Neutrophil (primary cell): ENCODE measurements around the gene DOLPP1.
A peak's percentile ranks its signal among the peaks of the same experiment; 100 is the strongest.
"Not testable (repeated sequence)": the region's sequence is repeated elsewhere in the genome, so short reads cannot be mapped to it uniquely, and the experiment has no call there.

ENCODE experiments used
- H3K27ac ChIP-seq: fragments of 200-600 bp; sonication (generic); 2 replicates; pipeline ENCODE4 v1.5.1; 2016; ENCODE audit warnings: mild to moderate bottlenecking, moderate library complexity
- H3K27me3 ChIP-seq: fragments of 200-600 bp; sonication (generic); 2 replicates; pipeline ENCODE4 v1.6.0; 2016; ENCODE audit warnings: mild to moderate bottlenecking
- H3K36me3 ChIP-seq: fragments of 200-600 bp; sonication (generic); 2 replicates; pipeline ENCODE4 v1.5.1; 2017
- H3K4me1 ChIP-seq, 2 experiments: fragments of 200-600 bp in 1 of 2; sonication (generic) in 1 of 2; 1 replicate in 1 of 2; 2 replicates in 1 of 2; pipeline versions ENCODE4 v1.5.1 to v1.6.1; 2013 to 2016; ENCODE audit warnings: low read depth in 1 of 2, low read length in 1 of 2, mild to moderate bottlenecking in 1 of 2, moderate library complexity in 1 of 2; ENCODE audit not compliant: control insufficient read depth in 1 of 2, insufficient read depth in 1 of 2
- H3K4me3 ChIP-seq, 2 experiments: fragments of 200-600 bp in 1 of 2; sonication (generic) in 1 of 2; 1 replicate in 1 of 2; 2 replicates in 1 of 2; pipeline ENCODE4 v1.5.1; 2013 to 2016; ENCODE audit warnings: low read depth in 1 of 2, low read length in 1 of 2, mild to moderate bottlenecking in 1 of 2, moderate library complexity in 1 of 2
- H3K9me3 ChIP-seq: fragments of 200-600 bp; sonication (generic); 2 replicates; pipeline ENCODE4 v1.5.1; 2016
- CTCF ChIP-seq: fragments of 200-600 bp; sonication (generic); IDR thresholded peaks from 2 replicates; pipeline ENCODE4 v1.5.1; 2016; ENCODE audit warnings: antibody characterized with exemption

Gene DOLPP1

GRCh38 chr9:129111528-129112151, 30.7 kb downstream of the DOLPP1 start:
- peak overlapping the region; percentile 91 for H3K27ac ChIP-seq
- peak overlapping the region; percentile 95 to 99 for H3K4me3 ChIP-seq
- no peaks in the 10 kb centered on the region for H3K9me3 ChIP-seq
- TF ChIP-seq CTCF, result no peak
- peaks cover 5% of the 10 kb centered on the region for H3K36me3 ChIP-seq
- H3K27me3 ChIP-seq, result no peaks in the 10 kb centered on the region
- peaks cover 21 to 26% of the 10 kb centered on the region in 2 experiments for H3K4me1 ChIP-seq

GRCh38 chr9:129112526-129112925, 31.6 kb downstream of the DOLPP1 start:
- H3K36me3 ChIP-seq, H3K27ac ChIP-seq, H3K9me3 ChIP-seq, H3K27me3 ChIP-seq: not testable (repeated sequence)
- H3K4me3 ChIP-seq, result peak overlapping the region in 1 of 2 experiments; percentile 95
- H3K4me1 ChIP-seq, result peaks cover 21 to 26% of the 10 kb centered on the region in 2 experiments

GRCh38 chr9:129113645-129114304, 32.9 kb downstream of the DOLPP1 start:
- Histone ChIP-seq H3K4me1 (peaks cover 21 to 26% of the 10 kb centered on the region in 2 experiments), H3K36me3 (no peaks in the 10 kb centered on the region)

GRCh38 chr9:129118799-129119198, 37.9 kb downstream of the DOLPP1 start:
- H3K27ac ChIP-seq, result no peak overlapping the region
- H3K36me3 ChIP-seq, result peaks cover 30% of the 10 kb centered on the region
- peaks cover 0 to 2% of the 10 kb centered on the region in 2 experiments for H3K4me1 ChIP-seq
- H3K9me3 ChIP-seq, result no peaks in the 10 kb centered on the region
- no peaks in the 10 kb centered on the region for H3K27me3 ChIP-seq
- no peak overlapping the region for H3K4me3 ChIP-seq
- no peak for TF ChIP-seq CTCF

More at GRCh38 chr9:129113645-129114304, 32.9 kb downstream of the DOLPP1 start:
- H3K27me3 ChIP-seq, result no peaks in the 10 kb centered on the region
- peak overlapping the region; percentile 6 for H3K27ac ChIP-seq
- no peak for TF ChIP-seq CTCF
- no peaks in the 10 kb centered on the region for H3K9me3 ChIP-seq
- H3K4me3 ChIP-seq, result no peak overlapping the region

GRCh38 chr9:129121483-129121882, 40.6 kb downstream of the DOLPP1 start:
- H3K9me3 ChIP-seq, result no peaks in the 10 kb centered on the region
- H3K27me3 ChIP-seq, result no peaks in the 10 kb centered on the region
- peaks cover 0 to under 1% of the 10 kb centered on the region in 2 experiments for H3K4me1 ChIP-seq
- no peak overlapping the region for H3K4me3 ChIP-seq
- H3K27ac ChIP-seq, result no peak overlapping the region
- peaks cover 47% of the 10 kb centered on the region for H3K36me3 ChIP-seq
- TF ChIP-seq CTCF, result no peak

- Histone ChIP-seq H3K36me3 (peaks cover 47% of the 10 kb centered on the region), H3K27ac (no peak overlapping the region)
These were observed 41.2 kb downstream of the DOLPP1 start for GRCh38 chr9:129122133-129122532.

GRCh38 chr9:129122976-129123375, 42.1 kb downstream of the DOLPP1 start:
- peaks cover 12% of the 10 kb centered on the region in 2 experiments for H3K4me1 ChIP-seq
- H3K36me3 ChIP-seq, result peaks cover 53% of the 10 kb centered on the region

More at GRCh38 chr9:129122133-129122532, 41.2 kb downstream of the DOLPP1 start:
- Histone ChIP-seq H3K9me3 (no peaks in the 10 kb centered on the region), H3K4me3 (no peak overlapping the region), H3K27me3 (no peaks in the 10 kb centered on the region), H3K4me1 (peaks cover 4 to 7% of the 10 kb centered on the region in 2 experiments)
- TF ChIP-seq CTCF, result no peak

More at GRCh38 chr9:129122976-129123375, 42.1 kb downstream of the DOLPP1 start:
- not testable (repeated sequence) for H3K9me3 ChIP-seq, H3K27me3 ChIP-seq, H3K27ac ChIP-seq, H3K4me3 ChIP-seq
